NB4 (cell line): ENCODE data around the gene CCDC171.

Source experiments
- DNase-seq: peaks from one replicate; pipeline ENCODE4 v3.0.0; 2010; ENCODE audit warnings: low read depth
- H3K4me3 ChIP-seq: one replicate; pipeline ENCODE4 v1.5.1; 2011; ENCODE audit warnings: mild to moderate bottlenecking, low read depth, low read length, moderate library complexity
- MYC ChIP-seq: IDR thresholded peaks from 2 replicates; pipeline ENCODE4 v1.6.1; 2011; ENCODE audit warnings: low read depth, low read length
- POLR2A ChIP-seq: IDR thresholded peaks from 2 replicates; pipeline ENCODE4 v1.6.1; 2011; ENCODE audit warnings: mild to moderate bottlenecking; ENCODE audit not compliant: insufficient read length; ENCODE audit errors: extremely low read depth
- TF ChIP-seq, protein P1 (sequence below): IDR thresholded peaks from one replicate; pipeline ENCODE4 v1.5.1; 2012; ENCODE audit warnings: low read depth, low read length
- TF ChIP-seq, protein P2 (sequence below): IDR thresholded peaks from 2 replicates; pipeline ENCODE4 v1.6.1; 2011; ENCODE audit warnings: low read depth, low read length

The CCDC171 gene

DNA sequence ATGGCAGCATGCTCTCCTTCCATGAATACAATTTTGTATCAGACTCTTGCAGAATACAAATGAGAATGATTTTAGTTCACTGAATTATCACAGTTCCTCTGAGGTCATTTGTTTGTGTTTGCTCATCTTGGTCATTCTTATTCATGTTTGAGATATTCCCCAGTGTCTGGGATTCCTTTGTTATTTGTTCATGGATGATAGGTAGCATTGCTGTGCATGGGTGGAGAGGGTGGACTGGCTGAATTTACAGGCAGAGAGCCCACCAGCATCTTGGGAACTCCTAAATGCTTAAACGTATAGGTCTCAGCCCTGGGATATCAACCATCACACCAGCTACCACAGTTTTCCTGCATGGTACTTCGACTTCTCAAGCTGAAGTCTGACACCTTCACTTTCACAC lies 459.8 kb downstream of the CCDC171 start:
- TF ChIP-seq MYC (no peak), POLR2A (no peak)
- TF ChIP-seq, protein P1, sequence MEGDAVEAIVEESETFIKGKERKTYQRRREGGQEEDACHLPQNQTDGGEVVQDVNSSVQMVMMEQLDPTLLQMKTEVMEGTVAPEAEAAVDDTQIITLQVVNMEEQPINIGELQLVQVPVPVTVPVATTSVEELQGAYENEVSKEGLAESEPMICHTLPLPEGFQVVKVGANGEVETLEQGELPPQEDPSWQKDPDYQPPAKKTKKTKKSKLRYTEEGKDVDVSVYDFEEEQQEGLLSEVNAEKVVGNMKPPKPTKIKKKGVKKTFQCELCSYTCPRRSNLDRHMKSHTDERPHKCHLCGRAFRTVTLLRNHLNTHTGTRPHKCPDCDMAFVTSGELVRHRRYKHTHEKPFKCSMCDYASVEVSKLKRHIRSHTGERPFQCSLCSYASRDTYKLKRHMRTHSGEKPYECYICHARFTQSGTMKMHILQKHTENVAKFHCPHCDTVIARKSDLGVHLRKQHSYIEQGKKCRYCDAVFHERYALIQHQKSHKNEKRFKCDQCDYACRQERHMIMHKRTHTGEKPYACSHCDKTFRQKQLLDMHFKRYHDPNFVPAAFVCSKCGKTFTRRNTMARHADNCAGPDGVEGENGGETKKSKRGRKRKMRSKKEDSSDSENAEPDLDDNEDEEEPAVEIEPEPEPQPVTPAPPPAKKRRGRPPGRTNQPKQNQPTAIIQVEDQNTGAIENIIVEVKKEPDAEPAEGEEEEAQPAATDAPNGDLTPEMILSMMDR, result no peak
- TF ChIP-seq, protein P2, sequence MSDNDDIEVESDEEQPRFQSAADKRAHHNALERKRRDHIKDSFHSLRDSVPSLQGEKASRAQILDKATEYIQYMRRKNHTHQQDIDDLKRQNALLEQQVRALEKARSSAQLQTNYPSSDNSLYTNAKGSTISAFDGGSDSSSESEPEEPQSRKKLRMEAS, result no peak
- DNase-seq, result no peak
- H3K4me3 ChIP-seq, result no peak overlapping the region

GRCh38 chr9:16013366-16013765 lies 460.5 kb downstream of the CCDC171 start:
- TF ChIP-seq, protein P1, result no peak
- TF ChIP-seq MYC (no peak), POLR2A (no peak)
- TF ChIP-seq, protein P2, result no peak
- no peak for DNase-seq
- H3K4me3 ChIP-seq, result no peak overlapping the region

GRCh38 chr9:16013826-16014225 lies 461.0 kb downstream of the CCDC171 start:
- TF ChIP-seq, protein P2, result no peak
- no peak for TF ChIP-seq MYC
- TF ChIP-seq, protein P1, result no peak
- no peak for TF ChIP-seq POLR2A
- no peak for DNase-seq
- no peak overlapping the region for H3K4me3 ChIP-seq

DNA sequence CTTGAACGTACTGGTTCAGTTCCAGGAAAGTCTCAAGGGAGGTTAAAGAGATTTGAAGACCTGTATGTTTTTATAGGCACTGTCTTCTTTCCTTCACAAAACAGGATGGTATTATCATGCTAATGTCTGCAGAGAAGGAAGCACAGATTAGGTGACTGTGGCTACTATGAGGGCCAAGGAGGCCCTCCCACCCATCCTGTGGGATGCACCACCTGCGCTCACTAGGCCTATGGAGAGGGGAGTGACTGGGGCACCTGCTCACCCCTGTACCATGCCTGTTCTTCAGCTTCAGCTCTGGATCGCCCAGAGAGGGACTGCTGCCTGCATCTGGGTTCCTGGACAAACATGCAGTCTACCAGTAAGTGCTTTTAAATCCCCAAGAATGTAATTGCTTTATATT lies 469.4 kb downstream of the CCDC171 start:
- TF ChIP-seq POLR2A, result no peak
- TF ChIP-seq, protein P1, result no peak
- TF ChIP-seq MYC, result no peak
- TF ChIP-seq, protein P2, result no peak
- H3K4me3 ChIP-seq, result no peak overlapping the region
- DNase-seq, result no peak

- H3K4me3 ChIP-seq, result no peak overlapping the region
- DNase-seq, result no peak
- TF ChIP-seq MYC (no peak), POLR2A (no peak)
- TF ChIP-seq, protein P1, result no peak
- TF ChIP-seq, protein P2, result no peak
These were observed 470.6 kb downstream of the CCDC171 start for GRCh38 chr9:16023446-16023845.
